Gastrocnemius medialis (tissue), 4 donors: Measurements from ENCODE around the gene FBXO2.

Experiments
- POLR2A ChIP-seq, 2 donors: fragments of 450-650 bp; IDR thresholded peaks; one replicate each; pipeline ENCODE4 v1.6.1; 2017; ENCODE audit warnings: antibody characterized with exemption in 2 of 2, mild to moderate bottlenecking in 2 of 2, moderate library complexity in 2 of 2
- TF ChIP-seq, protein P1 (sequence below), 5 experiments: fragments of 450-650 bp in 3 of 5; fragments of 200-600 bp in 2 of 5; sonication (generic) in 2 of 5; IDR thresholded peaks in 4 of 5; conservative IDR thresholded peaks in 1 of 5; 1 replicate in 4 of 5; 2 replicates in 1 of 5; pipeline ENCODE4 v1.5.1; 2016 to 2019; ENCODE audit warnings: antibody characterized with exemption in 5 of 5, mild to moderate bottlenecking in 3 of 5, moderate library complexity in 3 of 5

DNA sequence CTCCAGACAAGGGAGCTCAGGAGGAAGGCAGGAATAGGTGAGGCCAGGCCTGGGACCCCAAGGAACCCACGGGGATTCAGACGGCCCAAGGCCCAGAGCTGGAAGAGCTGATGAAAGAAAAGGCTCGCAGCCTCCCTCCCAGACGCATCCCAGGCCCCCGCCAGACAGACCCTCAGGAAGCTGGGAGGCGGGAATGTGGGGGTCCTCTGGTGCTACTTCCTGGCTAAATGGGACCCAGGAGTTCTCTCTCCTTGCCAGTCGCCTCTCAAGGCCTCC lies 430 bp downstream of the FBXO2 start:
- TF ChIP-seq, protein P1, sequence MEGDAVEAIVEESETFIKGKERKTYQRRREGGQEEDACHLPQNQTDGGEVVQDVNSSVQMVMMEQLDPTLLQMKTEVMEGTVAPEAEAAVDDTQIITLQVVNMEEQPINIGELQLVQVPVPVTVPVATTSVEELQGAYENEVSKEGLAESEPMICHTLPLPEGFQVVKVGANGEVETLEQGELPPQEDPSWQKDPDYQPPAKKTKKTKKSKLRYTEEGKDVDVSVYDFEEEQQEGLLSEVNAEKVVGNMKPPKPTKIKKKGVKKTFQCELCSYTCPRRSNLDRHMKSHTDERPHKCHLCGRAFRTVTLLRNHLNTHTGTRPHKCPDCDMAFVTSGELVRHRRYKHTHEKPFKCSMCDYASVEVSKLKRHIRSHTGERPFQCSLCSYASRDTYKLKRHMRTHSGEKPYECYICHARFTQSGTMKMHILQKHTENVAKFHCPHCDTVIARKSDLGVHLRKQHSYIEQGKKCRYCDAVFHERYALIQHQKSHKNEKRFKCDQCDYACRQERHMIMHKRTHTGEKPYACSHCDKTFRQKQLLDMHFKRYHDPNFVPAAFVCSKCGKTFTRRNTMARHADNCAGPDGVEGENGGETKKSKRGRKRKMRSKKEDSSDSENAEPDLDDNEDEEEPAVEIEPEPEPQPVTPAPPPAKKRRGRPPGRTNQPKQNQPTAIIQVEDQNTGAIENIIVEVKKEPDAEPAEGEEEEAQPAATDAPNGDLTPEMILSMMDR (IDR thresholded peaks at IDR 0.05 in 4 of 5, conservative IDR thresholded peaks at IDR 0.05 in 1 of 5) = no peak
- no peak for TF ChIP-seq POLR2A (IDR thresholded peaks at IDR 0.05)
